ENCODE measurements around the gene GAS7.
"Not testable (repeated sequence)": the region's sequence is repeated elsewhere in the genome, so short reads cannot be mapped to it uniquely, and the experiment has no call there.

The GAS7 gene

DNA sequence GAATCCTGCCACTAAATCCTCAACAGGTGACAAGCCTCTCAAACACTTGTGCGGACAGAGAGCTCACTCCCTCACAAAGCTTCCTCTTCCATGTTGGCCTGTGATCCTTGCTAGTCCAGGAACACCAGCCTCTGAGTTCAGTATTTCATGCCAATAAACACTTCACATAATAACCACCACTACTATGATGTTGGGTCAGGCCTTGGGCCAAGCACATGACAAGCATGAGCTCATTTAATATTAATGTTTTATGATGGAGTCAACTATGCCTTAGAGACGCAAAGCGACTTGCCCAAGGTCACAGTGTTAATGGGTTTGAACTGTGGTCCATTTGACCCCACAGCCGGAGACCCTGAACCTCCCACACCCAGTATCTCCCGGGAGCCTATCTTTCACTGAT is 129.1 kb downstream of the GAS7 start:
- DNase-seq: peak in 1 of 3 donors; percentile 20

DNA sequence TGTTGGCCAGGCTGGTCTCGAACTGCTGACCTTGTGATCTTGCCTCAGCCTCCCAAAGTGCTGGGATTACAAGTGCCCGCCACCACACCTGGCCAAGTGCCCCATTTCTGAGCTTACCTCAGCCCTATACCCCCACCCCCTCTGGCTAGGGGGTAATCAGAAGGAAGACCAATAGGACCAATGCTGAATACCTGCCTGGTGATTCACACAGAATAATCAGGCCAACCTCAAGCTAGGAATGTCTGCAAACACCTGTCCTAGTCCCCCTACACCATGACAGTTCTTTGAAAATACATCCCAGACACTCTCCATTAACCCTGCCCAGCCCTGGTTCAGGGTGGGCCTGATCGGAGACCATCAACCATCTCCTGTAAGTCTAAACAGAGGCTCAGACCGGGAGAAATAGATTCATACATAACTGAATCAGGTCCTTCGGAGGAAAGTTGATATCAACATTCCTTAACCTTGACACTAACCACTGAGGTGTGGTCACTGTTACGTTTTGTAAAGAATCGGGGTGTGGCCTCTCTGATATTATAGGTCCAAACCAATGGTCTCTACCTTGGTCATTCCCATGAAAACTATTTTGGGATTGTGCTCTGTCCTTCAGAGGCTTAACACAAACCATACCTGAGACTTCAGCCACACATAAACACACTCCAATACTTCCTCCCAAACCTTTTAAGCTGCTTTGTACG is 130.8 kb downstream of the GAS7 start:
- DNase-seq: no peak

DNA sequence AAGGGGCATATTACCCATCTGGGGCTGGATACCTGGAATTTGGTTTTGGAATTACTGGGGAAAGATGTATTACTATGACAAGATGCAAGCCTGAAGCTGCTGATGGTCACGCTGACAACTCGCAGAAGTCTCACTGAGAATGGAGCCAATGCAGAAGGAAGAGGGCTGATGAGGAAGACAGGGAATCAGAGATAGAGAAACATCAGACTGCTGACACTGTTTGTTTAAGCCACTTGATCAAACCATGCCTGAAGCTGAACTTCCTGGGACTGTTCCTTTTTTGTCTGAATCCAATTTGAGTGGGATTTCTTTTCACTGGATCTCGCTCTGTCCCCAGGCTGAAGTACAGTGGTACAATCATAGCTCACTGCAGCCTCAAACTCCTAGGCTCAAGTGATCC is 133.9 kb downstream of the GAS7 start:
- no peak for DNase-seq

DNA sequence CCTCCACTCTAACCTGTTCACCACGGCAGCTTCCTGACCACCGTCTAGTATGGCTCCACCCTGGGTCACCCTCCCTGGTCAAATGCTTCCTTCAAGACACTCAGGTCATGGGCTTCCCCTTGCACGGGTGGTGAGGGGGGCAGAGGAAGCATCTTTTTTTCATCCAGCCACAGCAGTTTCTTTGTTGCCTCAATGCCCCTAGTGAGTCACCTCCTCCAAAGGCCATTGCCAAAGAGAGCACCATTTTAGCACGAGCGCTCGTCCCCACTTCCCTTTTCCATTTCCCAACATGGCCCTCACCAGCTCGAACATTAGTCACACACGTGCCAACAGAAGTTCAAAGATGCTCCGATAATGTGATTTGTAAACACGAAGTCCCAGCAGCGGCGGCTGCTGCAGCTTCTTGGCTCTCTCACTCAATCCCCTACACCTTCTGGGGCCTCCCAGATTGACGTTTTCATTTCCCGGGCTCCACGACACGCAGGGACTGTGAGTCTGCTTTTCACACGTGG is 134.6 kb downstream of the GAS7 start:
- peak; percentile 94 to 99 (median 97) for DNase-seq

DNA sequence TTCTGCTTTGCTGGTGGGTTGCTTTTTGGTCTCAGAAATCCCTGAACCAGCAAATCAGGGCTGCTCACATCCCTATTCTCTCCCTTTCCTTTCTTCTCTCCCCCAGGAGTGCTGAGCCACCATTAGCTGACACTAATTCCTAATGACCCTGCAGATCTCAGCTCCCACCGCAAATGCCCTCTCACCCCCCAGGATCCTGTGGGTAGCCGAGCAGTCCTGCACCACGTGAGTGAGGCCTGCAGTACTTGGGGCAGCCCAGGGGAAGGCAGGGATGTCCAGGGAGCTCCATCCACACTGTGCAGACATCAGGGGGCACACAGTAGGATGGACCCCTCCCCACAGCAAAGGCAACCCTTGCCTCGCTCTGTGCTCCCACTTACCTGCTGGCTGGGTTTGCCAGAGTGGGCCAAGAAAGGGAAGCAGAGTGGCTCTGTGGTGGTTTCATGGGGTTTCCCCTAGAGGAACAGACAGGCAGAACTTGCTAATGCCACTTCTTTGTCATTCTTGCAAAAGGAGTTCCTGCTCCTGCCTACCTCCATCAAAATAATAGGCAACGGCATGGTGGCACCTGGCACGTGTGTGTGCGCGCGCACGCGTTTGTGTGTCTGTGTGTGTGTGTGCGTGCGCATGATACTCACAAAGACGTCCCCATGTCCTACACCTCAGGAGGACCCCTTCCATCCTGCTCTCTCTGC is 135.6 kb downstream of the GAS7 start:
- DNase-seq: peak; percentile 84 to 91 (median 86)

DNA sequence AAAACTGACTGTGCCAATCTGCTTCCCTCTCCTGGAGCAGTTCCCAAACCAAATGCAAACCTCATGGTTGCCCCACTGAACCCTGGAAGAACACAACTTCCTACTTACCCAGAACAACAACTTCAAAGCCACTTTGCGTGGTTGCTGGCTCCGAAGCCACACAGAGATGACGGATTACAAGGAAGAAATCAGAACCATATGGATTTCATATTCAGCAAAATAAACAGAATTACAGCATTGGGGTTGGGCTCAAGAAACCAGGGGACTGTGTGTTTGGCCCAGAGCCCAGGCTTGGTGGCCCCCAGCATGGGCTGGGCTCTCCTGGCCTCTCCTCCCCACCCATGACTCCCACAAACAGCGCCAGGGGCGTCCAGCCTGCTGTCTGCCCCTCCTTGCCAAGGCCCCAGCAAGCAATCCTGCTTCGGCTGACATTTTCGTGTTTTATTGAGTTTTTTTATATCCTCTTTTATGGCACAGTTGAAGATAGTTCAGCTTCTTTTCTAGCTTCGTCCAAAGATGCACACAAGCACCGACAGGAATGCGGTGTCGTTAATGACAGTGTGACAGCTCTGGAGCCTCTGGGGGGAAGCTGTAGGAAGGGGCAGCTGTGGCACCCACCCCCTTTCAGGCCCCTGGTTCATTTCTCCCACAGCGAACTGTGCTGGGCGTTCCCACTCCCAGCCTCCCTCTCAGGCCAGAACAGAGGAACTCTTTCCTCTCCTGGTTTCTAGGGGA is 137.1 kb downstream of the GAS7 start:
- peak; percentile 62 to 73 (median 64) for DNase-seq

DNA sequence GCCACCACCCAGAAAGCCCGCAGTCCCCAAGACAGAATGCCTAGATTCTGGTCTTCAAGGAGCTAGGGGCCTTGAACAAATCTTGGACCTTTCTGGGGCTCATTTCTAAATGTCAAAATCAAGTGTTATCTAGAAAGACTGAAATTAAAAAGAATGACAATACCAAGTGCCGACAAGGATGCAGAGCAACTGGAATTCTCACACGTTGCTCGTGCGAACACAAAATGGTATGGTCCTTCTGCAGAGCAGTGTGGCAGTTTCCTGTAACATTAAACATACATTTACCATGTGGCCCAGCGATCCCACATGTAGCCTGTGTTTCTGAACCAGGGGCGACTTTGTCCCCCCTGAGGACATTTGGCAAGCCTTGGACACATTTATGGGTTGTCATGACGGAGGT is 137.9 kb downstream of the GAS7 start:
- no peak for DNase-seq

DNA sequence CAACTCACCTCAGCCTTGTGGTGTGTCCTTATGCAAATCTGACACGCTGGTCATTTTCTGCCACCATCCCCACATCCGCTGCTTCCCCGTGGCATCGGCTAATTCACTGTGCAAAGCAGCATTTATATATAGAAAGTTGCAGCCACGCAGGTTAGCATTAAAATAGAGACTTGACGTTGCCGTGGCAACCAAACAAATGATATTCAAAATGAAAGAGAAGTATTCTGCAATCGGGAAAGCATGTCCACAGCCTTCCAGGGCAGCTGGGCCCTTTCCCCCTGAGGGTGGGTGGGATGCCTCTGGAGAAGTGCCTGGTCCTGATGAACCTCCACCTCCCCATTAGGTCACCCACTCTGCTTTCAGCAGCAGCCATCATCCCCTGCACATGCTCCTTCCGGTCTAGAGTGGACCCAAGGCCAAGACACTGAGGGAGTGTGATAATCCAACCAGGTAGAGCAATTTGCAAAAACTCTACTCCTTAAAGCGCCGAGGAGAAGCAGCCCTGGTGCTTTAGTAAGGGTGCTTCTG is 138.7 kb downstream of the GAS7 start:
- DNase-seq: peak in 1 of 3 donors; percentile 43

DNA sequence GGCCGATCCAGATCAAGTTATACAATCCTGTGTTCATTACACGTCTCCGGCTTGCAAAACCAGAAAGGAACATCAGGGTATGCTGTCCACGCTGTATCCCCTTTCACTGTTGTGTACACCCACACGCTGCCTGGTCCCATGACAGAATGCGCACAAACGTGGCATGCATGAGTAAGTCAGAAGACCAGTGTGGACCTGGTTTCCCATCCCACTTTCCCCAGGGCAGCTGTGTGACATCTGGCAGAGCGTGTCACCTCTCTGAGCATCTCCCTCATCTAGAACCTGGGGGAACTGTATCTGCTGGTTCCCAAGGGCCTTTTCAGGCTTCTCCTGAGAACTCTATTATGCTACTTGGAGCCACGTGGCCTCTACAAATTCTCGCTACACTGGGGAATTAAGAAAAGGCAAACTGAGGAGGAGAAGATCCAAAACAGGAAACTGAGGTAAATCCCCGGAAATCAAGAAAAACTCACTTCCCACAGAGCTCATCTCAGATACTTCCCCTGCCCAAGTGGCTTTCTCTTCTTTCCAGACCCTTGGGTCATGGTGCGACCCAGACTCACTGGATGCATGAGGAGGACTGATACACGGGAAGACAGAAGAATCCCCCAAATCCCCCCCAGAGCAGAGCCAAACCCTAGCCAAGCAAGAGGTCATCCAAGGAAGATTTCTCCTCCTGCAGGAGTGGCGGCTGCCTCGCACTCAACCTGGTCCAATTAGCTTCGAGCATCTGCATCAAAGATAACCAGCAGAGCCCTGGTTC is 139.3 kb downstream of the GAS7 start:
- peak; percentile 69 to 76 (median 75) for DNase-seq

DNA sequence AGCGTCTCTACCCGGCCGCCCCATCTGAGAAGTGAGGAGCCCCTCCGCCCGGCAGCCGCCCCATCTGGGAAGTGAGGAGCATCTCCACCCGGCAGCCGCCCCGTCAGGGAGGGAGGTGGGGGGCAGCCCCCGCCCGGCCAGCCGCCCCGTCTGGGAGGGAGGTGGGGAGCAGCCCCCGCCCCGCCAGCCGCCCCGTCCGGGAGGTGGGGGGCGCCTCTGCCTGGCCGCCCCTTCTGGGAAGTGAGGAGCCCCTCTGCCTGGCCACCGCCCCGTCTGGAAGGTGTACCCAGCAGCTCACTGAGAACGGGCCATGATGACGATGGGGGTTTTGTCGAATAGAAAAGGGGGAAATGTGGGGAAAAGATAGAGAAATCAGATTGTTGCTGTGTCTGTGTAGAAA is 140.9 kb downstream of the GAS7 start:
- DNase-seq: not testable (repeated sequence)

DNA sequence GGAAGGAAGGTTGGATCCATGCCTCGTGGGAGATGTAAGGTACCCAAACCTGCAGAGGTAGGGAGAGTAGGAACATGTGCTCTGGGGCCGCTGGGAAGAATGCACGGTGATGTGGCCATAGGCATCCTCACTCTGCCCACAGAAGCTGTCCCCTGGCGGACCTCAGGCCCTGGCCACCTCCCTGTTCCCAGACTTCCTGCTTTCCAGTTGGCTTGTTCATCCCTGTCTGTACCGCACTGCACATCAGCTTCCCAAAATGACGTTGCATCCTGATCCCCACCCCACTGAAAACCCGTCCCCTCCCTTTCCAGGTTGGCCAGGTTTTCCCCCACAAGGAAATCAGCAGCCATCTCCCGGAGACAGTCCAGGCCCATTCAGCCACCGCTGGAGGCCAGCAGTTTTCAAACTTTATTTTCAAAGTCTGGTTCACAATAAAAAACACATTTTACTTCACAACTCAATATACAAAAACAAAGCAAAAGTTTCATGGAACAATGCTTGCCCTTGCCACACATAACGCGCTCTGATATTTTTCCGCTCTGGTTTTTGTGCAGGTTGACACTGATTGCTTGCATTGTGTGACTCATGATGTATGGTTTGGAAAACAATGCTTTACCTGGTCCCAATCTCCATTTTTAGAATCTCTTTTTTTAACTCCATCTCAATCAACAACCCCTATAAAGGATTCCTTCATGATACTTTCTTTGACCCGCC is 143.0 kb downstream of the GAS7 start:
- DNase-seq: no peak

DNA sequence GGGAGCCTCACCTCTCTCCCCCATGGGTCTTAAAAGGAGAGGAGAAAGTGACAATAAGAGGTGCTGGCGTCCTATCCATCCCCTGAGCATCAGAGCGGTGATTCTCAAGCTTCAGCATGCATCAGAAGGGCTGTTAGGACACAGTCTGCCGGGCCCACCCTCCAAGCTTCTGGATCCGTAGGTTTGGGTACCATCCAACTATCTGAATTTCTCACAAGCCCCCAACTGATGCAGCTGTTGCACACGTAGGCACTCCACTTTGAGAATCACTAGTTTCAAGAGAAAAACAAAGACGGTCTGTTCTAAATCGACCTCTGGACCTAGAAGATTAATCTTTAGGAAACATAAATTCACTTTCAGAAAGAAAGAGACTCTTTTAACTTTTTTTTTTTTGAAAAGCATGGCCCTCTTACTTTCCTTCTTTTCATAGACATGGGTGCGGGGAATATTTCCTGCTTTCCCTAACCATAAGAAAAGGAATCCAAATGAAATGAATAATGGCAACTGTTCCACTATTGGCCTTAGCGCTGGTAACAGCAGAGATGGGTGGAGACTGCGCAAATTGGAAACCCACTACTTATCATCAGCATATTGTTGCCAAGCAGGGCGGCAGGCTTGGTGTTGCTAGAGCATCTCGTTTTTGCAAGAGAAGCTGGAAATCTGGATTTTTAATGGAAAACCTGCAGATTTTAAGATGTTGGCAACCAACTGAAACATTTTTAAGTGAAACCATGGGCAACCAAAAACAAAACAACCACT is 144.4 kb downstream of the GAS7 start:
- DNase-seq: no peak

DNA sequence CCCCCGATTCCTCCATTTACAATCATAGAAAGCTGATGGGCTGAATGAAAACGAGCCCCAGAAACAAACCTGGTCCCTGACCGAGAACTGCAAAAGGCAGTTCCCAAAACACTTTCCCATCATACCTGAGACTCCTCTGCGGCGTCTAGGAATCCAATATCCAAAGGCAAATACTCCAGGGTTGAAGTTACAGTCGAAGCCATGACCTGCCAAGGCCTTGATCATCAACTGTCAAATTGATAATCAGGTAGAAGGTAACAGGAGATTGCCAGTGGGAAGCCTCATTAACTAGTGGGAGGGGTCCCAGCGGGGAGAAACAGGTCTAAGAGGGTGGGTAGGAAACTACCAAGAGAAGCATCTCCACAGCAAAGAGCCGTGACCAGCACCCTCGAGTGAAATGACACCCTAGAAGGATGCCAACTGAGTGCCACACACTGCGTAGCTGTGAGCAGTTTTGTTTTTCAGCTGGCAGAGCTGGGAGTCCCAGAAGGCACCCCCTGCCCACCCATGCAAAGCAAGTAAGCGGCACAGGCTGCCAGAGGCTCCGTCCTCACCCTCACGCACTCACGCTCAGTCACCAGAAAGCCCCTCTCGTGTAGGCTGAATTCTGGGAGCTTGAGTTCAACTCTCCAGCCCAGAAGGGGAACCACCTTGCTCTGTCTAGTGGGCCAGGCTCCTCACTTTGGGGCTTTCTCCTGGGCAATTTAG is 146.1 kb downstream of the GAS7 start:
- DNase-seq: peak; percentile 68 to 88 (median 79)

DNA sequence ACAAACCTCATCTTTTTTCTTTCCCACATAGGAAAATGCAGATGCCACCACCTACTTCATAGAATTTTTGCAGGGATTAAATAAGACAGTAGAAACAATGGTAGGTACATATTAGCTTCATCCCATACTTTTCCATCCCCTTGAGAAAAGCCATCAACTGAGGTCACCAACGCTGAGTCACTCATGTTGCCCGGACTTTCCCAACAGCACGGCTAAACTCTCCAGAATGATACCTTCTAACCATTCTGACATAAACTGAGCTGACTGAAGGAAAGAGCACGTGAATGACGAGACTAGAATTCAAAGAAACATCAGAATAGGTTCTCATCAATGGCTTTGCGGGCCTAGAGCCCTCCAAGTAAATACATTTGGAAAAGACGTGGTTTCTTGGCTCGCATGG is 147.3 kb downstream of the GAS7 start:
- DNase-seq: peak; percentile 89 to 96 (median 94)

DNA sequence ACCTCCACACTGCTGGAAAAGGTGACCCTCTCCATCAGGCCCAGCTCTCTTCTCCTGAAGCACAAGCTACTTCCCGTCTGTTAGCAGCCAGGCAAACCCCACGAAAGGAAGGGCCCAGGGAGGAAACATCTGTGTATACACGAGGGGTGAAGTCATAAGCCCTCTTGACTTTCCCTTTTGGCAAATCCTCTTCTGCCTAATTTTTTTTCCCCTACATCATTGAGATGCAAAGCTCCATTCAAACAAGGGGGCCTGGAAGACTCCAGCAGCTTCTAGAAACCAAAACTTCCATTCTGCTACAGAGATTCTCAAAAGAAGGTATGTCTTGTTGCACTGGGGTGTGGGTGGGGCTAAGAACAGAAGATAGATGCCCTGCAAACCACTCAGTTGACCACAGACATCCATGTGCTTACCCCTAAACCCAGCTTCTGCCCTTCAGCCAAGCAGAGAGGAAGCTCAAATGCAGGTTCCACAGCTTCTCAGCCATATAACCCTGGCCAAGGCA is 147.8 kb downstream of the GAS7 start:
- peak; percentile 91 to 96 (median 92) for DNase-seq

DNA sequence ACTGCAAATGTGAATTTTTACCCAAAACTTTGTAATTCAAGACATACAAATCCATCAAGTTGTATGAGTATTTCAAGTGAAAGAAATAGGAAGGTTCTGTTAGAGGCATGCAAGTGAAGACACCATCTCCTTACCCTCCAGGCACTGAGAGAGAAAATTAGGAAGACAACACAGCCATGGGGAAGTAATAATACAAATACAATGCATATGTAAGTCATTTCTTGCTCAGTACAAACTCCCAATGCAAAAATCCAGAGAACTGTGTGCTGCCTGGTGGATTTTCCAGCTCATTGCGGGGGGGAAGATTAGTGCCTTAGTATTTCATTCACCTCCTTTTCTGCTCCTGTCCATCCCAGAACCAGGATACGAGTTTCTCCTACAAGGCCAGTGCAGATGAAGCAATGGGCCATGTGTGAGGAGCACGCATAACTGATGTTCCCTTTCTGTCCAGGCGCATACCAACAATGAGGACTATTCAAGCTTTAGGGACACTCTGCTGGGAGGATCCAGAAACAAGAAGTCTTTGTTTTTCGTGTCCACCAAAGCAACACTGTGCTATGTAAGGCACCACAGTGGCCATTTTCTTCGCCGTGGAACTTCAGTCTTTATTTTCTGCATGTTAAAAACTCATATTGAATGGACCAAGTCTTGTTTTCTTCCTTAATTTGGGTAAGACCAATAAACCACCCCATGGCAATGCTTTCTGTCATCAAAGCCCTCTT is 149.6 kb downstream of the GAS7 start:
- peak in 2 of 3 donors; percentile 42 to 57 for DNase-seq

DNA sequence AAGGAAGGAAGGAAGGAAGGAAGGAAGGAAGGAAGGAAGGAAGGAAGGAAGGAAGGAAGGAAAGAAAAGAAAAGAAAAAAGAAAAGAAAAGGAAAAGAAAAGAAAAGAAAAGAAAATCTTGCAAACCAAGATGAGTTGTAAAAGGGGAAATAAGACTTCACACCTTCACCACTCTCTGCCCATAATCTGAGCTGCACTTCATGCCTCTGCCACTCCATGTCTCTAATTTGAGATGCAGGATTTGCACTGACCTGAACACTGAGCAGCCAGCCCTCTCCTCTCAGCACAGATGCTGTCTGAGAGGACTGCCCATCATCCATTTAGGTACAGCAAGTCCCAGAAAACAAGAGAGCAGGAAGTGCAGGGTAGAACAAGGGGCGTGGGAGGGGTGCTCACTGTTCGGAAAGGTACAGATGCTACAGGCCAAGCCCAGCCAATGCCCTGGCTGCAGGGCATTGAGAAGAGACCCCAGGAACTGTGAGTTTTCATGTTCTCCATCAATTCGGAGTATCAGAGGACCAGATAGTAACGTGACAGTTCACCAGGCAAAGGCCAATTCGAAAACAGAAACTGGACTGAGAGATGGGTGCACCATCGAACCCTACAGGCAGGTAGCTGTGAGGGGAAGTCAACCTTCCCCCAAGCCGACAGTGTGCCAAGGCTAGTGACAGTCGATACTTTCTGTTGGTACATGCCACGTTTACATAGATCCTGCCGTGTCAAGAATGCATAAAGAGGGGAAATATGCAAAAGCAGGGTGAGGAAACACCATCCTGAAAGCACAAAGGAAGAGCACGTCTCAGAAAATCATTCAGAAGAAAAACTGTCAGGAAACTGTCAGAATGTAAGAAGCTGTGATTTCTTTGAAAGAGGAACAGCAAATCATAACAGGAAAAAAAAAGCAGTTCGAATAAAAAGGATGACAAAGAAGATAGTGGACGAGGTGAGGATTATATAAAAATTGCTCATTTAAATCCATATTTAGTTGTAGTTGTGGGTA is 151.3 kb downstream of the GAS7 start:
- peak in 1 of 3 donors; percentile 66 for DNase-seq

All from suppressor macrophage treated with lipopolysaccharide for 1 hour (primary cell).